GM19397 (cell line): ENCODE results near the gene TUBB4B.

Experiments used
- ATAC-seq: cut with Tn5 transposase; IDR thresholded peaks from one replicate; pipeline ENCODE4 v1.9.1; 2021; ENCODE audit warnings: mild to moderate bottlenecking, moderate library complexity; ENCODE audit not compliant: unreplicated experiment

TUBB4B gene

GRCh38 chr9:137240841-137241489, at the start of gene TUBB4B:
TSS of gene TUBB4B (plus strand) at chr9:137241287. CDS start at chr9:137241361, 74 bp downstream.
- peak; percentile 67 for ATAC-seq

- ATAC-seq = no peak
Observed at GRCh38 chr9:137191691-137192447, 49.2 kb upstream of the TUBB4B start.

- ATAC-seq = no peak
Observed at GRCh38 chr9:137192448-137192780, 48.7 kb upstream of the TUBB4B start.

GRCh38 chr9:137192859-137193258, 48.2 kb upstream of the TUBB4B start:
- ATAC-seq = no peak

- ATAC-seq = no peak
Observed at GRCh38 chr9:137193771-137194170, 47.3 kb upstream of the TUBB4B start.

DNA sequence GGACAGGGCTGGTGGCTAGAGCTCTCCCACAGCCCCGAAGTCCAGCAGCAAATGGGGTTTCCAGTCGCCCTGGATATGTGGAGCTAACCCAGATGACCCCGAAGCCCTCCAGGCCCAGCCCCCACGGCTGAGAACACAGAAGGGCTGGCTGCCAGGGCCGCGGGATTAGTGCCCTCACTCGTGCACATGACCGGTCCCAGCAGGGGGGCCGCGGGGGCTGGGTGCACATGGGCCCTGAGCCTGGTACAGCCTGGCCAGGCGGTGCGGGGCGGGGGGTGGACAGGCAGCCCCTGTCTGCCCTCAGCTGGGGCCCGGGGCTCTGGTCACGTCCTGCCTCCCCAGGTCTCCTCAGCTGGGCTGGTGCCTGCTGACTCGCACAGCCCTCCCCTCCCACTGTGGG, 46.7 kb upstream of the TUBB4B start:
- no peak for ATAC-seq

DNA sequence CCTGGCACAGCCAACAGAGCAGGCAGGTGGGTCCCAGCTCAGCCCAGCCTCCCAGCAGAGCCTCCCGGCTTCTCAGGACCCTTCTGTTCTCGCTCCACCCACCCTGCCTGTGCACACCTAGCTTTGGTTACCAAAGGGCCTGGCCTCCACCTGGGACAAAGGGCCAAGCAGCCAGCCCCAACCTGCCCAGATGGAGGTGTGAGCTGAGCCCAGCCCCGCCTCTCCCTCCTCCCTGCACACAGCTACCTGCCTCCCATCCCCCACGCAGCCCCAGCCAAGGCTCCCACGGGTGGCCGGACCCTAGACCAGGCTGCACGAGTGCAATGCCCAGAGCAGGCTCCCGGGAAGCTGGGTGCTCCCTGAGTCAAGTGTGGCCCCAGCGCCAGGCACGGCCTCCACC, 46.2 kb upstream of the TUBB4B start:
- ATAC-seq = no peak

DNA sequence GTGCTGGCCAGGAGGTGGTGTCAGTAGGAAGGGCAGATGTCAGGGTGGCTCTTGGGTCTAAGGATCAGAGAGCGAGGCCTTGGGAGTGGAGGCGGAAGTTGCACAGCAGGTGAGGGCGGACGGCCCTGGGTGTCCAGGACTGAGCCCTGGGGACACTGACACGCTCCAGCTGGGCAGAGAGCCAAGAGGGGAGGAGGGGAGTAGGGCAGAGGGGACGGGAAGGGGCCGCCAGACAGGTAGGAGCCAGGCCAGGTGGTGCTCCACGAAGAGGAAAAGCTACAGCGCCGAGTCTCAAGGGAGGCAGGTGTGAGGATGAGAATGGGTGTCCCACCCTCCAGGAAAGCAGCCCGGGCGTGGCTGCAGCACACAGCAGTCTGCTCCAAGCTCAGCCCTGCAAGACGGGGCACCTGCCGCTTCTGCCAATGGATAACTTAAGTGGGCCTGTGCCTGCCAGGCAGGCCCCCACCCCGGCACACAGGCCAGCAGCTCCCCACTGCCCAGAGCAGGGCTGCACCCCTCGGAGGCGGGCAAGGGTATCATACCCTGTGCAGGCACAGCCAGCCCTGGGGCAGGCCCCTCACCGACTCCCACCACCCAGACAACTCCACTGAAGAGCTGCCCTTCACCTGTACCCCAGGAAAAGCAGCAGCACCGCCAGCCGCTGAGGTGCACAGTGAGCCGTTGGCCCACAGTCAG, 45.4 kb upstream of the TUBB4B start:
- ATAC-seq = no peak

DNA sequence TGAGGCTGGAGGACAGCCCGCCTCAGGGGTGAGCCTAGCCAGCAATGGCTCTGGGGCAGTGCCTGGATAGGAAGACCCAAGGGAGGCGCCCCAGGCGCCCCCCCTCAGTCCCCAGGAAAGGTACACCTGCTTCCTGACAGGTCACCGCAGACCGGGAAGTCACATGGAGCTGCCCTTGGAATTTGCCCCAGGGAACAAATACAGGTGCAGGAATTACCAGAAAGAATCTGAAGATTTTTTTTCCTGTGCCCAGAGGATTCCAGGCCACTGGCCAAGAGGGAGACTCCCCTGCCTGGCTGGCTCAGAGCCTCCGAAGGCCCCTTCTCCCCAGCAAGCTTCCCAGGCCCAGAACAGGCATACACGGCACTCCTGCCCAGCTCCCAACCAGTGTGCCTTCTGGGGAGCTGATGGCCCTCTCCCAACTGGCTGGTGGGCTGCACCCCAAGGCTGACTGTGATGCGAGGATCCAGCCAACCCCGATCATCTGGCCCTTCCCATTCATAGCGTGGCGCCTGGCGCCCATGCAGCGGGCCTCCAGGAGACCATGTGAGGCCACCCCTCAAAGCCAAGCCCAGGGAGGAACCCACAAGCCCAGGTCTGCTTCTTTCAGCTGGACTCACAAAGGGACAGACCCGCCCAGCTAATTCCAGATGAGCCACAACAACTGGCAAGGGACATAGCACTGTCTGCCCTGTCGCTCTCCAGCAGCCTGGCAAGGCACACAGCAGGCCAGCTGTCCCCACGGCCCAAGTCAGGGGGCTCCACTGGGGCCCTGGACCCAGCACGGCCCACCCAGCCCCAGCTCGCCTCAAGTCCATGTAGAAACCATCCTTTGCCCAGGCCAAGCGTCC, 42.8 kb upstream of the TUBB4B start:
- ATAC-seq = no peak

GRCh38 chr9:137198902-137199283, 42.2 kb upstream of the TUBB4B start:
- ATAC-seq = no peak

DNA sequence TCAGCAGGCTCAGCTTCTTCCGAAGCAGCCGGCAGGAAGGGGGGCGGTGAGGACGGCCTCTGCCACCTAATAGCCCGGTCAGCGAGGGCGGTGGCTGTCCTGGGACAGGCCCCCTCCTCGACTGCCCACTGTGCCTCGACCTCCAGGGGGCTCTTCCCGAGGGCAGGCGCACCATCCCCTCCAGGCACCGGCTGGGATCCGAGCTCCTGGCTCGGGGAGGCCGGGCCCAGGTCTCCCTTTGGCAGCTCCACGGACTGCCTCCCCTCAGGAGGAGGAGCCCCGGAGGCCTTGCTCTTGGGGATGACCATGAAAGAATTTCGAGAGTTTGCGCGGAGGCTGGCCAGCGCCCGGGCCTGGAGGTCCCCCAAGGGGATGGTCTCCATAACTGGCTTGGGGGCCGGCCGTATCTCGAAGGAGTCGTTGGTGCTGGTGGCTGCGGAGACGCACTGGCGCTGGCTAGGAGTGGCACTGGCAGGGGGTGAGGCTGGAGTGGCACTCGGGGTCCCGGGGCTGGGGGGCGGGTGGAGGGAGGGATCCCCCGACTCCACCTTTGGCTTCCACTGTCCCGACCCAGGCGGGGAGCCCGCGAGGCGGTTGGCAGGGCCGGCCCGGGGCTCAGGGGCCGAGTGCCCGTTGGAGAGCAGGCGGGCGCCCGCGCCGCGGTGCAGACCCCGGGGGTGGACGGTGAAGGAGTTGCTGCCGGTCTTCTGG, 41.5 kb upstream of the TUBB4B start:
- ATAC-seq = no peak

DNA sequence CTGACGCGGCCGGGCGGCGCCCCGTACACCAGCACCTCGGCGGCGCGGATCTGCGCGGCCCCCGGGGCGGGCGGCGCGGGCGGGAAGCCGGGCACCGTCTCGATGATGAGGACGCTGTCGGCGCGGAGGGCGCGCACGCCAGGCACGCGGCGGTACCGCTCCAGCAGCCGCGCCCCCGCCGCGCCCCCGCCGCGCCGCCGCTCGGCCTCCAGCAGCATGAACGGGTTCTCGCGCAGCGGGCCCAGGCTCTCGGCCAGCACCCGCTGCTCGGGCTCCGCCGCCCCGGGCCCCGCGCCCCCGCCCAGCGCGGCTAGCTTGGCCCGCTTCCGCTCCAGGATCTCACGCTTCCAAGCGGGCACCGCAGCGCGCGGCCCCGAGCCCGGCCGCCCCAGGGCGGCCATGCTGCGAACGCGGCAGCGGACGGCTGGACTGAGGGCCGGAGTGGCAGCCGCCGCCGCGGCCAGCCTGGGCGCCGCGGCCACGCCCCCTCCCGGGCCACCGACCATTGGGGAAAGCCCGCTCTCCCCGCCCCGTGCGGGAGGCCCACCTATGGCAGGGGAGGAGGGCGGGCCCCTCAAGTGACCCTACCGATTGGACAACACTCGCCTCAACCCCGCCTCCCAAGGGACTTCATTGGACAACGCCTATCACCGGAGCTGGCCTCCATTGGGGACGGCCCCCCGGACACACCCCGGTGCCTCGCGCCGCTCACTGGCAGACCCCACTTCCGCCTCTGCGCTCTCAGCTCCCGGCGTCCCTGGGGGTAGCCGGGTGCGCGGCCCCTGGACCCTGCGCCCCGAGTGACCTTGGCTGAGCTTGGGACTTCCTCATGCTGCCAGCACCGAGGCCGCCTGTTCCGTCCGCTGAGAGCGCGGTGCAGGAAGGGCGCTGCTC, 40.5 kb upstream of the TUBB4B start, which contains the start of gene TPRN:
TSS of gene TPRN (minus strand) at position 431 of the 894 bp plus-strand sequence. CDS start at position 401, 30 bp downstream.
- peak; percentile 82 for ATAC-seq

DNA sequence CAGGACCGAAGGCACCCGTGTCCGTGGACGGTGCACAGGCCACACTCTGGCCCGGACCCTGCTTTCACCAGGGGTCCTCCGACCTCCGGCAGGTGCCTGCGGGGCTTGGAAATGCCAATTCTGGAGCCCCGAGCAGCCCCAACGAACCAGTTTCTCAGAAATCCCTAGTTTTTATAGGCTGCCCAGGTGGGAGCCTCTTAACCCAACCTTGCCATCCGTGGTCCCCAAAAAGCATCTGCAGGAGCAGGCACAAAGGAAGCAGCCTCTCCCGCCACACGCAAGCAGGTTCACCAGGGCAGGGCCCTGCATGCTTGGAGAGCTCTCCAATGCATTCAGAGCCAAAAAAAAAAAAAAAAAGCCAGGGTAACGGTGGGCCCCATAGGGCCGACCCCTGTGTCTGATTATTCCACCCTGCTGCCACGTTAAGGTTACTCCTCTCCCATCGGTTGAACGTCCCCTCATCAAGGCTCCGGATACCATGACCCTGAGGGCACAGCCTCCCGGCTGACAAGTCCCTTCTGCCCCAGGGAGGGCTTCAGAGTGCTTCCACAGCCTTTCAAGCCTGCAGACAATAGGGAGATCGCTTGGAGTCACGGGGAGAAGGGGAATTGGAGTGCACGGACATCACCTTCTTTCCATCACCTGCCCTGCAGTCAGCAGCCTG, 39.8 kb upstream of the TUBB4B start:
- ATAC-seq = no peak

- ATAC-seq = no peak
Observed at GRCh38 chr9:137202966-137203365, 38.1 kb upstream of the TUBB4B start.

GRCh38 chr9:137204731-137205125, 36.4 kb upstream of the TUBB4B start:
- ATAC-seq = no peak

DNA sequence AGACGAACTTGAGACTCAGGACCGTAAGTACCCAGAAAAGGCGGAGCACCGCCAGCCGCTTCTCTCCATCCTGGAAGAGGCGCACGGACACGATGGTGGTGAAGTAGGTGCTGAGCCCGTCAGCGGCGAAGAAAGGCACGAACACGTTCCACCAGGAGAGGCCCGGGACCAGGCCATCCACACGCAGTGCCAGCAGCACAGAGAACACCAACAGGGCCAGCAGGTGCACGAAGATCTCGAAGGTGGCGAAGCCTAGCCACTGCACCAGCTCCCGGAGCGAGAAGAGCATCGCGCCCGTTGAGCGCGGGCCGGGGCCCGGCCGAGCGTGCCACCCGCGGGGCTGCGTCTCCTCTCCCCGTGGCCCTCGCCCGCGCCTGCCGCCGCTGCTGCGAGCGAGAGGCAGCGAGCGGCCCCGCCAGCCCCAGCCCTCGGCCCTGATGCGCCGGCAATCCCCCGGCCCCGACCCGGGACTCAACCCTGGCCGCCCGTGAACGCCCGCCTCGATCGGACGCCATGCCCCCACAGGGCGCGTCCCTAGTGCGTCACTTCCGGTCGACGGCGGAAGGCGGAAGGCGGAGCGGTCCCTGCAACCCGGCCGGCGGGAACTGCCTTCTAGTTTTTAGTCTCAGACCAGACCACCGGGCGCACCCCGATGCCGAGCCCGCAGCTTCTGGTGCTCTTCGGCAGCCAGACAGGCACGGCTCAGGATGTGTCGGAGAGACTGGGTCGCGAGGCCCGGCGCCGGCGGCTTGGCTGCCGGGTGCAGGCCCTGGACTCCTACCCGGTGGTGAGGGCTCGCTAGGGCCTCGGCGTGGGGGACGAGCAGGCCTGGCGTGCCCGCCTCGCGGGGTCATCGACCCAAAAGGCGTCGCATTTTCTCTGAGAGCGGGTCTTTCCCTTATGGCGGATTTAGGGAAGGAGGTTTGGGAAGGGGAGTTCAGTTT, 35.7 kb upstream of the TUBB4B start, which contains the start of the genes NDOR1 and TMEM203:
TSS of gene NDOR1 (plus strand) at position 575 of the 944 bp plus-strand sequence. CDS start at position 653, 78 bp downstream.
TSS of gene TMEM203 (minus strand) at position 523 of the 944 bp plus-strand sequence. CDS start at position 289, 234 bp downstream.
- ATAC-seq = peak; percentile 51

- ATAC-seq = no peak
Observed at GRCh38 chr9:137206602-137207001, 34.5 kb upstream of the TUBB4B start.
